ENCODE results near the gene CMTR1.

DNA sequence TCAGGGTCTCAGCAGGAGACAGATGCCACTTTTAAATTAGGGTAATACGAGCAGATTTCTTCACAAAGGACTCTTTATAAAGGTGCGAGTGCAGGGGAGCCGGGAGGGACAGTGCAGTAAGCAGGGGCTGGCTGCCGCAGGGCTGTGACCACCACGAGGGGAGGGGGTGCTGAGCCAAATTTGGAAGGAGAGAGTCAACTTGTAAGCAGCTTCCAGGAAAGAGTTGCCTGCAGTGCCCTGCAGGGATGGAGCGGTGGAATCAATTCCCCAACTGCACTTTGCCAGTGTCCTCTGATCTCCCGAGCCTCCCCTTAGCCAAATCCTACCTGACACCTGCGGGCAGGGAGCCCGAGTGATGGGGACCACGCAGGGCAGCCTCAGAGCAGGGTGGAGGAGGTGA is 80.6 kb downstream of the CMTR1 start:
- TF ChIP-seq ESRRA (CRISPR knock-in tag; IDR thresholded peaks at IDR 0.05; ENCODE audit: low read depth) (no peak), TCF7 (IDR thresholded peaks at IDR 0.05; ENCODE audit: low read depth) (no peak), KDM1A (CRISPR knock-in tag; IDR thresholded peaks at IDR 0.05) (no peak), ZNF253 (CRISPR knock-in tag; IDR thresholded peaks at IDR 0.05; ENCODE audit: borderline replicate concordance) (no peak), ZNF572 (CRISPR knock-in tag; IDR thresholded peaks at IDR 0.05) (no peak), HOXA7 (CRISPR knock-in tag; IDR thresholded peaks at IDR 0.05) (no peak), ZNF792 (CRISPR knock-in tag; IDR thresholded peaks at IDR 0.05) (no peak), CREM (IDR thresholded peaks at IDR 0.05) (no peak), CREM (CRISPR knock-in tag; IDR thresholded peaks at IDR 0.05) (no peak), FOXM1 (CRISPR knock-in tag; IDR thresholded peaks at IDR 0.05) (no peak), CHCHD3 (CRISPR knock-in tag; IDR thresholded peaks at IDR 0.05) (no peak), RAD21 (CRISPR knock-in tag; IDR thresholded peaks at IDR 0.05) (no peak), ZNF746 (CRISPR knock-in tag; IDR thresholded peaks at IDR 0.05) (no peak)
- TF ChIP-seq, protein P1, sequence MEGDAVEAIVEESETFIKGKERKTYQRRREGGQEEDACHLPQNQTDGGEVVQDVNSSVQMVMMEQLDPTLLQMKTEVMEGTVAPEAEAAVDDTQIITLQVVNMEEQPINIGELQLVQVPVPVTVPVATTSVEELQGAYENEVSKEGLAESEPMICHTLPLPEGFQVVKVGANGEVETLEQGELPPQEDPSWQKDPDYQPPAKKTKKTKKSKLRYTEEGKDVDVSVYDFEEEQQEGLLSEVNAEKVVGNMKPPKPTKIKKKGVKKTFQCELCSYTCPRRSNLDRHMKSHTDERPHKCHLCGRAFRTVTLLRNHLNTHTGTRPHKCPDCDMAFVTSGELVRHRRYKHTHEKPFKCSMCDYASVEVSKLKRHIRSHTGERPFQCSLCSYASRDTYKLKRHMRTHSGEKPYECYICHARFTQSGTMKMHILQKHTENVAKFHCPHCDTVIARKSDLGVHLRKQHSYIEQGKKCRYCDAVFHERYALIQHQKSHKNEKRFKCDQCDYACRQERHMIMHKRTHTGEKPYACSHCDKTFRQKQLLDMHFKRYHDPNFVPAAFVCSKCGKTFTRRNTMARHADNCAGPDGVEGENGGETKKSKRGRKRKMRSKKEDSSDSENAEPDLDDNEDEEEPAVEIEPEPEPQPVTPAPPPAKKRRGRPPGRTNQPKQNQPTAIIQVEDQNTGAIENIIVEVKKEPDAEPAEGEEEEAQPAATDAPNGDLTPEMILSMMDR (CRISPR knock-in tag; IDR thresholded peaks at IDR 0.05) = no peak
- TF ChIP-seq, protein P2, sequence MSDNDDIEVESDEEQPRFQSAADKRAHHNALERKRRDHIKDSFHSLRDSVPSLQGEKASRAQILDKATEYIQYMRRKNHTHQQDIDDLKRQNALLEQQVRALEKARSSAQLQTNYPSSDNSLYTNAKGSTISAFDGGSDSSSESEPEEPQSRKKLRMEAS (IDR thresholded peaks at IDR 0.05) = no peak

Measured in HepG2 (cell line).